ENCODE measurements around the gene SNX22.

GRCh38 chr15:64180235-64180824 lies 28.8 kb downstream of the SNX22 start:
- TF ChIP-seq CTCF (IDR thresholded peaks at IDR 0.05): no peak
- no peak for TF ChIP-seq POLR2A (IDR thresholded peaks at IDR 0.05)

Data from lower leg skin (tissue), 3 donors.